ENCODE data around the gene LMTK3. TPM values are rescaled to one million over a fixed set of nuclear protein-coding genes. Genes with fewer than 3 reads are reported as not detected.

The LMTK3 gene
- total and polyA plus RNA-seq, 9 of the 15 experiments (the other 6 are each of a cell fraction or from before 2014, with no cell fraction given): 0.35 to 12.3 (median 2.0) TPM; not detected in 2

GRCh38 chr19:48461982-48462655 lies 49.5 kb downstream of the LMTK3 start (continued):
- TF ChIP-seq HINFP (tag; conservative IDR thresholded peaks at IDR 0.05; ENCODE audit: low read depth): no peak
- peak; percentile 58; the same call in 1 of the 2 replicates for TF ChIP-seq GABPB1 (CRISPR knock-in tag; IDR thresholded peaks at IDR 0.05)
- no peak for TF ChIP-seq NR1H2 (CRISPR knock-in tag; IDR thresholded peaks at IDR 0.05)
- TF ChIP-seq MTA2 (IDR thresholded peaks at IDR 0.05; ENCODE audit: low read depth): no peak
- no peak for TF ChIP-seq SIRT6 (IDR thresholded peaks at IDR 0.05; ENCODE audit: low read depth, low read length)
- peak; percentile 72 for TF ChIP-seq PRPF4 (IDR thresholded peaks at IDR 0.05; ENCODE audit: insufficient read depth, low read depth, low read length, poor library complexity, severe bottlenecking)

- Histone ChIP-seq H3K4me1 (replicated peaks in 1 of 2; ENCODE audit: control insufficient read depth in 2 of 2, insufficient read depth in 2 of 2, low read length in 2 of 2) (peaks cover 0 to 21% of the 10 kb centered on the region in 2 experiments; a peak in 2 of 5 replicates), H3K27ac (ENCODE audit: extremely low read depth, low read depth, low read length) (no peak overlapping the region), H2AFZ (ENCODE audit: low read depth, low read length) (no peak overlapping the region), H3K9me3 (replicated peaks; ENCODE audit: control insufficient read depth, insufficient read depth, low read depth, low read length) (no peaks in the 10 kb centered on the region), H3K4me3 (no peak overlapping the region), H4K20me1 (replicated peaks; ENCODE audit: control insufficient read depth, insufficient read depth, low read length) (no peaks in the 10 kb centered on the region), H3K27me3 (ENCODE audit: control insufficient read depth in 2 of 2, insufficient read depth in 2 of 2, low read length in 2 of 2) (no peaks in the 10 kb centered on the region), H3K9me1 (ENCODE audit: control insufficient read depth, insufficient read depth, low read length) (no peaks in the 10 kb centered on the region), H3K36me3 (ENCODE audit: control insufficient read depth, insufficient read depth, low read length) (peaks cover 39% of the 10 kb centered on the region; the same call in 1 of the 3 replicates), H3K9ac (ENCODE audit: insufficient read depth in 1 of 2, low read depth in 2 of 2, low read length in 2 of 2) (no peak overlapping the region), H3K79me2 (ENCODE audit: control insufficient read depth, insufficient read depth, low read length) (no peaks in the 10 kb centered on the region), H3K4me2 (ENCODE audit: insufficient read depth, low read length) (no peak overlapping the region)
- 96% methylated on average over 24 of the region's 36 CpGs for WGBS (ENCODE audit: insufficient coverage, low coverage, missing lambda C conversion rate)
- no peak for FAIRE-seq
- POLR2A ChIA-PET: interaction anchor here (0.6 to 1.1 kb wide), 3 partner anchors 9 to 669 kb away, joined by 3 to 4 read pairs (median 3); no protein-coding TSS in a partner anchor
- no peak for ATAC-seq
- CTCF ChIA-PET (ENCODE audit: low intra/inter-chr PET ratio): no interaction called here
- in situ Hi-C loops (cut with MboI) (no loop called here), intact Hi-C loops (cut with micrococcal nuclease) (no loop called here)
- DNase-seq (ENCODE audit: extremely low read depth in 1 of 4, low spot score in 3 of 4): peak in 1 of 4 experiments; percentile 7
- no TSS peak for BruUV-seq (replicated peaks)
- no peak for TF ChIP-seq POU5F1 (IDR thresholded peaks at IDR 0.05; ENCODE audit: borderline replicate concordance, low read depth, low read length, partially characterized antibody)
- TF ChIP-seq KDM2B (CRISPR knock-in tag; IDR thresholded peaks at IDR 0.05): no peak
- TF ChIP-seq MTF1 (CRISPR knock-in tag; IDR thresholded peaks at IDR 0.05; ENCODE audit: borderline replicate concordance): no peak
- TF ChIP-seq IFI16 (CRISPR knock-in tag; IDR thresholded peaks at IDR 0.05): no peak
- no peak for TF ChIP-seq ZNF175 (CRISPR knock-in tag; IDR thresholded peaks at IDR 0.05; ENCODE audit: low read depth)
- no peak for TF ChIP-seq NFE2L1 (tag; IDR thresholded peaks at IDR 0.05; ENCODE audit: borderline replicate concordance, low read depth)
- no peak for TF ChIP-seq RNF219 (CRISPR knock-in tag; IDR thresholded peaks at IDR 0.05)
- no peak for TF ChIP-seq FOS (IDR thresholded peaks at IDR 0.05; ENCODE audit: extremely low read depth, insufficient read length)
- no peak for TF ChIP-seq CREBBP (IDR thresholded peaks at IDR 0.05; ENCODE audit: low read depth, low read length)
- no peak for TF ChIP-seq USF1 (CRISPR knock-in tag; IDR thresholded peaks at IDR 0.05)
Observed at GRCh38 chr19:48461651-48461981, 50.0 kb downstream of the LMTK3 start.
